IPS-NIHi11 (cell line): Measurements from ENCODE around the gene ZNF414.

Experiments used
- DNase-seq: peaks from one replicate; pipeline ENCODE4 v3.0.0; 2012; ENCODE audit warnings: mixed read lengths, low spot score

The ZNF414 gene

DNA sequence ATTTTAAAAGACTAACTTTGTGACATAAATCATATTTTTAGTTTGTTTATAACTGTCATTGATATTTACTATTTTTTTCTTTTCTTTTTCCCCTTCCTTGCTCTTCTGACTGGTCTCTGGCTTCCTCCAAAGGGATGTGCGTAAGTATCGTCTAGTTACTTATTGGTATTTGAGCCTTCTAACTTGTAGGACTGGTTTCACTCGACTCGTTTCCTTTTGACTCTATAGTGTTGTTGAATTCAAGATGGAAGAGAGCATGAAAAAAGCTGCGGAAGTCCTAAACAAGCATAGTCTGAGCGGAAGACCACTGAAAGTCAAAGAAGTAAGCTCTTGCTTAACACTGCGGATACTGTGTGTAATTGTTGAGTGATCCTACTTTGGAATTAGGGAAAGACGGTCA is 50.6 kb downstream of the ZNF414 start:
- no peak for DNase-seq

DNA sequence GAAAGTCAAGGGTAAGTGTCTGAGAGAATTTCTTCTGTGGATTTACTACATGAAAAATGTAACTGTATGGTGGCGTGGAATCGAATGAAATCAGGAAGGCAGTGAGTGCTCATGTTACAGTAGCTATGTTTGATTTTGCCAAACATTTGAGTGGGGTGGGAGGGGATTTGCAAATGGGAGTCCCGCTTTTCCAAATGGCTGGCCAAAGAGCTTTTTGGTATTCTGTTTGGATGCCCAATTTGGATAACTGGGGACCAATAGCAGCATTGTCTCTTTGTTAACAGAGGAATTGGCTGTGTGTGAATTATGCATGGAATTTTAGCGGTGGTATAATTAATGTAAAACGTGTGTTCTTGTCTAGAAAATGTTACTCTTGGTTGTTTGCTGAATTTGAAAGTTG is 51.4 kb downstream of the ZNF414 start:
- DNase-seq, result no peak

DNA sequence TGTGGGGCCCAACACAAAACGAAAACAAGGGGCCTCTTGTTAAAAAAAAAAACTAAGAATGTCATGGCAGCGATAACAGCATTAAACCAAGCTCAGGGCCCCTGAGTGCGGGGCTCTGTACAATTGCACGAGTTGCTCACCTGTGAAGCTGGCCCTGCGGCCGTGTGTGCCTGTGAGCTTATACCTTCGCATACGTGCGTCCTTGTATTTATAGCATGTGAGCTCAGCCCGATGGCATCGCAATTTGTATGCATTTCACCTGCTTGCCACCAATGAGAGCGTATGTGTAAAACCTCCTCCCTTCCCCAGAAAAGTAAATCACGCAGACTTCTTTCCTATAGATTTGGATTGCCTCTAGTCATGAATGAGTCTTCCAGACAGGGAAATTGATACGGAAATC is 52.1 kb downstream of the ZNF414 start:
- no peak for DNase-seq

DNA sequence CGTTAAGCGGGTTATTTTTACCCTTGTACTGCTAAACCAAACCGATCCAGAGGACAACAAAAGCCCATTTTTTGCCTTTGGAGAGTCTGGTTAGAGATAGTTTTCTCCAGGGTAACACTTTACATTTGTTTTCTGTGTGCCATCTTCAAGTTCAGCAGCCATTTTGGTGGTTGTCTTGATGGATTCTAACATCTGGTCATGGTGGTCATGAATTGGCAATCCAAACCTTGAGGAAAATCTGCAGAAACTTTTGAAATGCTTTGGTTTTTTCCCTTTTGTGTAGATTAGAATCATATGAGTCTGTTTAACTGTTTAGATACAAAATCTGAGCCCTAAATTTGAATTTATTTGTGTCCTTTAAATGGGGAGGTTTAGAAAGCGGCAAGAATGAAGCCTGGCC is 52.6 kb downstream of the ZNF414 start:
- DNase-seq, result no peak

DNA sequence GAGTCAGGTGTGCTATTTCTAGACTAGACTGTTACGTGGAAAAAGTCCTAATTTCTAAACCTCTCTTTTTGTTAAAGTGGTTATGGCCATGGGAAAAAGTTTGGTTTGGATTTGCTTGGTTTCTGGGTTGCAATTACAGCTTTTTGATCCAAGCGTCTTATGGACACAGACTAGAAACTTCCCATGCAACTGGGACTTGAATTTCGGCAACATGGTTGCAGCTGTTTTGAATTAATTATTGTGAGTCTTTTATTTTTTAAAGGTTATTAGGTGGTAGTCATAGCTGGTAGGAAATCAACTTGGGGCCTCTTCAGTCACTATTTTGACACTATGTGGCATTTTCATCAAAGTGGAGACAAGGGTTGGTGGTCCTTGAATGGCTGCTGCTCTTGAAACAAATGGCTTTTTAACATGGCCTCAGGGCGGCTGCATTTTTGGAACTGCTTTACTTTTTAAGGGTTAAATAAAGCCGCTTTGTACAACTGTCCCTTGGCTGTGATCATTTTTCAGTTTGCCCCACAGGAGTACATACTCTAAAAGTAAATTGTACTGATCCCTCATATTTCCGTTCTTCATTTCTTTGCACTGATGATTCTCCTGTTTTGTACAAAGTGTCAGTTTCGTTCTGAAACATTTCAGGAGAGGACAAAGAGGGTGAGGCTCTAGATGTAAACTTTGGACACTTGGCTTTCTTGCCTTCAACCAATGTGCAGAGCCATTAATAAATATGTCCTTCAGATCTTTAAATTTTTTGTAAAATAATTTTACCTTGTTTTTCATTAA is 53.3 kb downstream of the ZNF414 start:
- no peak for DNase-seq
